Measurements from ENCODE around the gene TST. TPM values are rescaled to one million over a fixed set of nuclear protein-coding genes. Genes with fewer than 3 reads are reported as not detected.

Gene TST
- total RNA-seq, 6 experiments from 2014 or later: 18.6 to 32.8 (median 21.7) TPM

- peaks cover 36% of the 10 kb centered on the region for H3K27me3 Mint-ChIP-seq (ENCODE audit: insufficient read depth)
- no peak overlapping the region for H3K4me3 Mint-ChIP-seq
- H3K9me3 Mint-ChIP-seq: peaks cover 12% of the 10 kb centered on the region
- no peak overlapping the region for H3K27ac Mint-ChIP-seq
- peaks cover 13% of the 10 kb centered on the region for H3K4me1 Mint-ChIP-seq (ENCODE audit: low read depth)
- no peak for DNase-seq
- H3K36me3 Mint-ChIP-seq (ENCODE audit: low read depth): peaks cover 9% of the 10 kb centered on the region; the same call in 1 of the 2 replicates
- TF ChIP-seq, protein P1, sequence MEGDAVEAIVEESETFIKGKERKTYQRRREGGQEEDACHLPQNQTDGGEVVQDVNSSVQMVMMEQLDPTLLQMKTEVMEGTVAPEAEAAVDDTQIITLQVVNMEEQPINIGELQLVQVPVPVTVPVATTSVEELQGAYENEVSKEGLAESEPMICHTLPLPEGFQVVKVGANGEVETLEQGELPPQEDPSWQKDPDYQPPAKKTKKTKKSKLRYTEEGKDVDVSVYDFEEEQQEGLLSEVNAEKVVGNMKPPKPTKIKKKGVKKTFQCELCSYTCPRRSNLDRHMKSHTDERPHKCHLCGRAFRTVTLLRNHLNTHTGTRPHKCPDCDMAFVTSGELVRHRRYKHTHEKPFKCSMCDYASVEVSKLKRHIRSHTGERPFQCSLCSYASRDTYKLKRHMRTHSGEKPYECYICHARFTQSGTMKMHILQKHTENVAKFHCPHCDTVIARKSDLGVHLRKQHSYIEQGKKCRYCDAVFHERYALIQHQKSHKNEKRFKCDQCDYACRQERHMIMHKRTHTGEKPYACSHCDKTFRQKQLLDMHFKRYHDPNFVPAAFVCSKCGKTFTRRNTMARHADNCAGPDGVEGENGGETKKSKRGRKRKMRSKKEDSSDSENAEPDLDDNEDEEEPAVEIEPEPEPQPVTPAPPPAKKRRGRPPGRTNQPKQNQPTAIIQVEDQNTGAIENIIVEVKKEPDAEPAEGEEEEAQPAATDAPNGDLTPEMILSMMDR (IDR thresholded peaks at IDR 0.05): no peak
These were observed 37.9 kb downstream of the TST start for GRCh38 chr22:36981247-36981775.

DNA sequence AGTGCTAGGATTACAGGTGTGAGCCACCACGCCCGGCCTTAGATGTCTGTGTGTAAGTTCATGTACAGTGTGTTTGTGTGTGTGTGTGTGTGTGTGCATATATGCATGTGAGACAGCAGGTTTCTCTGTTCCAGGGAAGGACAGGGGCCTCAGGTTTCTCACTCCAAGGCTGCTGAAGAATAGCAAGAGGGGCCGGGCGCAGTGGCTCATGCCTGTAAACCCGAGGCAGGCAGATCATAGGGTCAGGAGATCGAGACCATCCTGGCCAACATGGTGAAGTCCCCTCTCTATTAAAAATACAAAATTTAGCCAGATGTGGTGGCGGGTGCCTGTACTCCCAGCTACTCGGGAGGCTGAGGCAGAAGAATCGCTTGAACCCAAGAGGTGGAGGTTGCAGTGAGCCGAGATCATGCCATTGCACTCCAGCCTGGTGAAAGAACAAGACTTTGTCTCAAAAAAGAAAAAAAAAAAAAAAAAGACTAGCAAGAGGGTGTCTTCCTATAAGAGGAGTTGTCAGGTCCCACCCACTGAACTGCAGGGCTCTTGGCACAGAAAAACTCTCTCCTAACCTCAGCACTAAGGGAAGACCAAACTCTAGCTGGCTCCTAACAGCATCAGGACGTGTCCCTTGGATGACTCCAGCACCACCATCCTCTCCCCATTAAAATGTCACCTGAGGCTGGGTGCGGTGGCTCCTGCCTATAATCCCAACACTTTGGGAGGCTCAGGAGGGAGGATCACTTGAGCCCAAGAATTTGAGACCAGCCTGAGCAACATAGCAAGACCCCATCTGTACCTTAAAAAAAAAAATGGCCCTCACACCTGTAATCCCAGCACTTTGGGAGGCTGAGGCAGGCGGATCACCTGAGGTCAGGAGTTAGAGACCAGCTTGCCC is 40.0 kb downstream of the TST start:
- H3K27me3 Mint-ChIP-seq (ENCODE audit: insufficient read depth): peaks cover 36% of the 10 kb centered on the region
- H3K27ac Mint-ChIP-seq: no peak overlapping the region
- TF ChIP-seq, protein P1 (IDR thresholded peaks at IDR 0.05): no peak
- peaks cover 13% of the 10 kb centered on the region for H3K4me1 Mint-ChIP-seq (ENCODE audit: low read depth)
- no peak for DNase-seq
- no peak overlapping the region for H3K4me3 Mint-ChIP-seq
- no peaks in the 10 kb centered on the region for H3K36me3 Mint-ChIP-seq (ENCODE audit: low read depth)
- H3K9me3 Mint-ChIP-seq: no peaks in the 10 kb centered on the region

- DNase-seq: peak; percentile 74
- Mint-ChIP-seq H3K4me3 (peak overlapping the region; percentile 91), H3K36me3 (ENCODE audit: low read depth) (no peaks in the 10 kb centered on the region), H3K4me1 (ENCODE audit: low read depth) (peaks cover 13% of the 10 kb centered on the region), H3K27ac (no peak overlapping the region; the same call in 1 of the 2 replicates), H3K9me3 (no peaks in the 10 kb centered on the region), H3K27me3 (ENCODE audit: insufficient read depth) (peaks cover 37% of the 10 kb centered on the region)
- TF ChIP-seq, protein P1 (IDR thresholded peaks at IDR 0.05): peak; percentile 93
These were observed 41.1 kb downstream of the TST start for GRCh38 chr22:36977947-36978660.

DNA sequence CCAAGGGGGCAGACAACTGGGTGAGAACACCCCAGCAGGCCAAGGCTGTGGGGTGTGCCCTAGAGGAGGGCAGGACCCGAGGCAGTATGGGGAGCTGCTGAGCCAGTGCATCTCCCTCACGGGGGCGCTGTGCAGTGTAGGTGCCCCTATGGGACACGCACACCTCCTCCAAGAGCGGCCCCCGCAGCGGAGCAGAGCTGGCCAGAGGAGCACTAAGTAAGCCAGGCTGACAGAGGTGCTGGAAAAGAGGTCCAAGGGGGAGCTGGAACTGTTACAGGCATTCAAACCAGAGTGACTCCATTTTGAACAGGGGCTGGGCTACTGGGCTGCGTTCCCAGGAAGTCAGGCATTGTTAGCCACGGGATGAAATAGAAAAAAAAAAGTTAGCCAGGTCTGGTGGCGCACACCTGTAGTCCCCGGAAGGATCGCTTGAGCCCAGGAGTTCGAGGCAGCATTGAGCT is 41.8 kb downstream of the TST start:
- H3K4me1 Mint-ChIP-seq (ENCODE audit: low read depth): peaks cover 13% of the 10 kb centered on the region
- no peaks in the 10 kb centered on the region for H3K36me3 Mint-ChIP-seq (ENCODE audit: low read depth)
- H3K9me3 Mint-ChIP-seq: no peaks in the 10 kb centered on the region
- peak overlapping the region; percentile 55; the same call in 1 of the 2 replicates for H3K27ac Mint-ChIP-seq
- H3K27me3 Mint-ChIP-seq (ENCODE audit: insufficient read depth): peaks cover 36% of the 10 kb centered on the region
- H3K4me3 Mint-ChIP-seq: peak overlapping the region; percentile 91
- DNase-seq: peak; percentile 31
- TF ChIP-seq, protein P1 (IDR thresholded peaks at IDR 0.05): peak; percentile 63; the same call in 1 of the 2 replicates

GRCh38 chr22:36976606-36977005 is 42.6 kb downstream of the TST start:
- Mint-ChIP-seq H3K9me3 (no peaks in the 10 kb centered on the region), H3K4me1 (ENCODE audit: low read depth) (peaks cover 13% of the 10 kb centered on the region), H3K4me3 (no peak overlapping the region), H3K27ac (no peak overlapping the region), H3K27me3 (ENCODE audit: insufficient read depth) (peaks cover 36% of the 10 kb centered on the region), H3K36me3 (ENCODE audit: low read depth) (no peaks in the 10 kb centered on the region)
- TF ChIP-seq, protein P1 (IDR thresholded peaks at IDR 0.05): no peak
- DNase-seq: no peak
